K562 treated with DMSO at 1 percent for 48 hours (cell line): ENCODE measurements around the gene CENPI. TPM values are rescaled to one million over a fixed set of nuclear protein-coding genes. Genes with fewer than 3 reads are reported as not detected.

Experiments
- total RNA-seq: library from RNA; unstranded; fragments of 300-600 nt; gene quantifications from 2 replicates; pipeline ENCODE4 v1.2.3, GENCODE V29; 2022; ENCODE audit warnings: low replicate concordance; ENCODE audit errors: extremely low read depth

The CENPI gene
- total RNA-seq, result not detected in 2 replicates

GRCh38 chrX:101097546-101098453 lies at the start of gene CENPI:
Gene CENPI (plus strand): TSS chrX:101098204. CDS start chrX:101101071, 2,867 bp downstream.

GRCh38 chrX:101051549-101052302 lies 46.3 kb upstream of the CENPI start, which contains the start of gene TRMT2B:
Gene TRMT2B (minus strand): TSS chrX:101052111. CDS start chrX:101042289, 9,822 bp downstream.

GRCh38 chrX:101078716-101079598 lies 19.0 kb upstream of the CENPI start, which contains the start of gene TMEM35A:
Gene TMEM35A (plus strand): TSS chrX:101078879. CDS start chrX:101079003, 124 bp downstream.

Other genes starting within 250 kb of the CENPI start
- not detected in 2 replicates for gene NOX1, start 223.8 kb upstream of the CENPI start, total RNA-seq
- not detected in 2 replicates for gene XKRX, start 169.3 kb upstream of the CENPI start, total RNA-seq
- gene ARL13A, start 128.5 kb upstream of the CENPI start, total RNA-seq, result not detected in 2 replicates
- not detected in 2 replicates for gene TRMT2B, start 46.1 kb upstream of the CENPI start, total RNA-seq
- not detected in 2 replicates for gene TMEM35A, start 19.3 kb upstream of the CENPI start, total RNA-seq
- gene DRP2, start 121.6 kb downstream of the CENPI start, total RNA-seq, result not detected in 2 replicates
- not detected in 2 replicates for gene TAF7L, start 193.1 kb downstream of the CENPI start, total RNA-seq